Measurements from ENCODE around the gene RNF182.

The RNF182 gene

GRCh38 chr6:13993416-13993815 is 68.7 kb downstream of the RNF182 start:
- TF ChIP-seq CREB1 (IDR thresholded peaks at IDR 0.05; ENCODE audit: low read depth) (no peak), RAD21 (IDR thresholded peaks at IDR 0.05; ENCODE audit: low read depth) (no peak), EGR1 (IDR thresholded peaks at IDR 0.05) (no peak), NFIC (IDR thresholded peaks at IDR 0.05) (no peak), EP300 (IDR thresholded peaks at IDR 0.05; ENCODE audit: borderline replicate concordance) (no peak), CEBPB (IDR thresholded peaks at IDR 0.05) (no peak), REST (IDR thresholded peaks at IDR 0.05; ENCODE audit: low read depth) (no peak), FOXM1 (IDR thresholded peaks at IDR 0.05; ENCODE audit: borderline replicate concordance, low read depth) (no peak), TEAD4 (IDR thresholded peaks at IDR 0.05) (no peak)

GRCh38 chr6:13998356-13998755 is 73.6 kb downstream of the RNF182 start:
- TF ChIP-seq REST (IDR thresholded peaks at IDR 0.05; ENCODE audit: low read depth) = no peak
- TF ChIP-seq CEBPB (IDR thresholded peaks at IDR 0.05) = no peak
- no peak for TF ChIP-seq NFIC (IDR thresholded peaks at IDR 0.05)
- TF ChIP-seq FOXM1 (IDR thresholded peaks at IDR 0.05; ENCODE audit: borderline replicate concordance, low read depth) = no peak
- no peak for TF ChIP-seq EGR1 (IDR thresholded peaks at IDR 0.05)
- TF ChIP-seq MAX (IDR thresholded peaks at IDR 0.05) = no peak
- no peak for TF ChIP-seq TEAD4 (IDR thresholded peaks at IDR 0.05)
- no peak for TF ChIP-seq USF1 (IDR thresholded peaks at IDR 0.05)
- no peak for TF ChIP-seq CREB1 (IDR thresholded peaks at IDR 0.05; ENCODE audit: low read depth)
- no peak for TF ChIP-seq RAD21 (IDR thresholded peaks at IDR 0.05; ENCODE audit: low read depth)
- no peak for TF ChIP-seq YY1 (IDR thresholded peaks at IDR 0.05; ENCODE audit: low read depth)
- TF ChIP-seq TAF1 (IDR thresholded peaks at IDR 0.05; ENCODE audit: low read depth) = no peak
- no peak for TF ChIP-seq EP300 (IDR thresholded peaks at IDR 0.05; ENCODE audit: borderline replicate concordance)
- no peak for TF ChIP-seq ZBTB7A (IDR thresholded peaks at IDR 0.05; ENCODE audit: low read depth)
- no peak for TF ChIP-seq TCF12 (IDR thresholded peaks at IDR 0.05; ENCODE audit: low read depth)

- TF ChIP-seq YY1 (IDR thresholded peaks at IDR 0.05; ENCODE audit: low read depth) (no peak), RAD21 (IDR thresholded peaks at IDR 0.05; ENCODE audit: low read depth) (no peak), FOXM1 (IDR thresholded peaks at IDR 0.05; ENCODE audit: borderline replicate concordance, low read depth) (no peak), TEAD4 (IDR thresholded peaks at IDR 0.05) (no peak), CREB1 (IDR thresholded peaks at IDR 0.05; ENCODE audit: low read depth) (no peak)
Observed at GRCh38 chr6:14000901-14001300, 76.1 kb downstream of the RNF182 start.

GRCh38 chr6:14001329-14002012 is 76.7 kb downstream of the RNF182 start:
- no peak for TF ChIP-seq RAD21 (IDR thresholded peaks at IDR 0.05; ENCODE audit: low read depth)
- no peak for TF ChIP-seq MAX (IDR thresholded peaks at IDR 0.05)
- no peak for TF ChIP-seq CREB1 (IDR thresholded peaks at IDR 0.05; ENCODE audit: low read depth)
- TF ChIP-seq YY1 (IDR thresholded peaks at IDR 0.05; ENCODE audit: low read depth) = no peak
- TF ChIP-seq TEAD4 (IDR thresholded peaks at IDR 0.05) = no peak
- no peak for TF ChIP-seq FOXM1 (IDR thresholded peaks at IDR 0.05; ENCODE audit: borderline replicate concordance, low read depth)
- TF ChIP-seq REST (IDR thresholded peaks at IDR 0.05; ENCODE audit: low read depth) = no peak
